Stimulated activated naive CD4-positive, alpha-beta T cell (primary cell): ENCODE data around the gene ATXN1L.
"Not testable (repeated sequence)": the region's sequence is repeated elsewhere in the genome, so short reads cannot be mapped to it uniquely, and the experiment has no call there.

Source experiments
- DNase-seq, 6 experiments: peaks; one replicate each; lab custom pipeline; 2025; lab: John Stamatoyannopoulos, UW

Gene ATXN1L

DNA sequence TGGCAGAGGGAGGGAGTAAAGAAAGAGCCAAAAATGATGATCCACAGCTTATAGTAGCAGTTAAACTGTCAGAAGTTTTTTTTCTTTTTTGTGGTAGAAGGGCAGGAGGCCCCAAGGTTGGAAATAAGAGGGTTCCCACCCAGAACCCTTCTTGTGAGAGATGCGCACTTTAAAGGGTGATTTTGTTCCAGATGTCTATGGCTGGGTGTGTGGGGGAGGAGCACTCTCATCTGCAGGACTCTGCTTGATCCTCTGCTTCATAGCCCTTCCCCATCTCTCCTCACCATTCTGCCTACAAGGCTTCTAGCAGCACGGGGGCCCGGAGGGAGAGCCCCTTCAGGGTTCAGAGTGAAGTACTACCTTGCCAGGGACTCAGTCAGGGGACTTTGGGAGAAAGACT, 6.4 kb downstream of the ATXN1L start:
- no peak for DNase-seq

DNA sequence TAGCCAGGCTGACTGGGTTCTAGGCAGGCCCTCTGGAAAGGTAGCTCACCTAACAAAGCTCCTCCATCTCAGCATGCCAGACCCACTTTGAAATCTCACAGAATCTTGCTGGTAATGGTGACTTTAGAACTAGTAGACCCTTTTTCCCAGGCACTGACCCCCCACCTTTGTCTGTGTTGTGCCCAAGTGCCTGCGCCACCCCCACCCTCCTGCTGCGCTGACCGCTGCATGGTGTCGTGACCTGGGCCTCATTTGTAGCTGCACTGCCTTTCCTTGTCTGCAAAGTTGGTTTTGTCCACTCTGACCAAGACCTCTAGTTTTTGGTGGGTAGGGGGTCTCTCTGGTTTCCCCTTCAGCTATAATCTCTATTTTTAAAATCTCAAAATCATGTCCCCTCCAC, 6.8 kb downstream of the ATXN1L start:
- no peak for DNase-seq

DNA sequence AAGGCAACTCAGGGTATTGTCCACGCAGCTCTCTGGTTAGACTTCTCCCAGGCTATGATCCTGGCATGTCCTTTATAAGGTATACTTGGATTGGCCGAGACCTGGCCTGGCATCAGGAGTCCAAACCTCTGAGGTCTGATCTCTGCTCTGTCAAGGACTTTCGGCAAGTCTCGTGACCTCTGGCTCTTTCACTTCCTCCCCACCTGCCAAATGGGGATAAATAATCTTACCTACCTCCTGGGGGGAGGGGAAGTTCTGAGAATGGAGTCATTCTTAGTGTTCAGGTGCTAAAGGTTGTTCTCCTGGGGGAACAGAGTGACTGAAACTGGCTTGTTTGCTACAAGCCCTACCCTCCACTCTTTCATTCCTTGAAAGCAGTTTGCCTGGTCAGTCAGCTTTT, 7.6 kb downstream of the ATXN1L start:
- DNase-seq, result no peak

DNA sequence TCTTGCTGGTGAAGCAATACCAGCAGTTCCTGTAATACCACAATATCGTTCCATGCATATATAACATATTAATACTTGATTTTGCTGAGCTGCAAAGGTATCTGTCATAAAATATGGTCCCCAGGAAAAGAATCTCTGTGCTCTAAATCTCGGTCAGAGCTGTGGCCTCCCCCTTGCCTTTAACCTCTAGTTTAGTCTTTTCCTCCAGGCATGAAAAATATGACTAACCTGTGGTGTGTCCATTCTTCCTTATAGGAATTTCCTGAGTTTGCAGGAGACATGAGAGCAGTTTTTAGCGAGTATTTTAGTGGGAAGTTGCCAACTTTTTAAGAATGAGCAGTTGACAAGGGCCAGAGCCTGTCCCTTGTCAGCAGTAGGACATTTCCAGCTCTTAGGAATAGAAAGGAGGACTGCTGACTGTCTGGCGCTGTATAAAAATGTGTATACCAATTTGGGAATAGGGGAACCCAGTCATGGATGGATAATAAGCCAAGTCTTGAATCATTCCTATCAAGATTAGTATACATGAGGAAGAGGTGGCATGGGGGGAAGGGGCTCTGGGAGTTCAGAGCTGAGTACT, 8.7 kb downstream of the ATXN1L start:
- no peak for DNase-seq

DNA sequence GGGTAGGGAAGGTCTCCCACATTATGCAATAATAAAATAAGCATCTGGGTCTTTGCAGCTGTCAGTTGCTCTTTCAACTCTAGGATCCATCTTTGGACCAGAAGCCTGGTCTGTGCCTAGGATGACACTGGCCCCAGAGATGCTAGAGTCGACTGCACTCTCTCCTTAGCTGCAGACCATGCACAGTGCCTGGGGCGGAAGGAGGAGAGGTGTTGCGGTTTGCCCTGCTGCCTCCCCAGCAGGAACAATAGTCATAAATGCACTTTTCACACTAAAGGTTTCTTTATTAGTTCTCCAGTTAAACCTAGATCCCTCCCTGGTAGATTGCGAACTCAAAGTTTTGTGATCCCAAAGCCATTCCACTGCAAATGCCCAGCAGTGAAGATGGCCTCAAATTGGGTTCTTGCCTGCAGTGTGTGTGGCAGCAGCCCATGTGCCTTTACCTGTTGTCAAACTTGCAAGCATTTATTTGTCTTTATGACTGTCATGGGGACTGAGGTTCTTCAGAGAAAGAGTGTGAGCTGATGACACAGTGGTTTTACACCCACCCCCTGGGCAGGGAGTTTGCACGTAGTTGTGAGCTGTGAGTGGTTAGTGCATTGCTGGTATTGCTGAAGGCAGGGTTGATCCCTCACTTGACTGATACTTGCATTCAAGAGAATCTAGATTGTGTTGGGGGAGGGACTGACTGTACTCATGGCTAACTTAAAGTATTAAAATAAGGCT, 10.3 kb downstream of the ATXN1L start:
- DNase-seq, result no peak

DNA sequence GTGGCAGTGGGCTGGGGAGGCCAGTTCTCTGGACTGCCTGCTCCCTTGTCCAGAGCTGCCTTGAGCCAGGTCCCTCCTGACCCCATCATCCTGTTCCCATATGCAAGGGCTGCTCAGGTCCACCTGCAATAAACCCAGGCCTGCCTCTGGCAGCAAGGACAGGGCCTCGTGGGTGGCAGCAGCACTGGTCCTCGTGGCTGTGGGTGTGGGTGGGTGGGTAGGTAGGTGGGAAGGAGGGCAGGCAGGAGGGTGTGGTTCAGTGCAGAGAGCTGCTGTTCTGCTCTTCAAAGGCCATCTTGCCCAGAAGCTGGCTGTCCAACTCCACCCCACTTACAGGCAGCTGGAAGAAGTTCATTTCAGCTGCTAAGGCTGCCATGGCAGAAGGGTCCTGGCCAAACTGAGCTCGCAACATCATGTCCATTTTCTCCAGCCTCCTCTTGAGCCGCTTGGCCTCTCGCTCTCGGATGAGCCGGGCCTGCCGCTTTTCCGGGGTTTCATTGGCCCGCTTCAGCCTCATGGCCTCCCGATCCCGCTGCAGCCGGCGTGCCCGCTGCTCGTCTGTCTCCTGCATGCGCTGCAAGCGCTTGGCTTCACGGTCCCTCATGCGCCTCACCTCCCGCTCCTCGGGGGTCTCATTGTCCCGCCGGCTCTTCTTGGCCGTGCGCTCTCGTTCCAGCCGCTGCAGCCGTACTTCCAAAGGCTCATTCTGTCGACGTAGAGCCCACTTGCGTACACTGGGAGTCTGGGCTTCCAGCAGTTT, 14.2 kb downstream of the ATXN1L start:
- no peak for DNase-seq

DNA sequence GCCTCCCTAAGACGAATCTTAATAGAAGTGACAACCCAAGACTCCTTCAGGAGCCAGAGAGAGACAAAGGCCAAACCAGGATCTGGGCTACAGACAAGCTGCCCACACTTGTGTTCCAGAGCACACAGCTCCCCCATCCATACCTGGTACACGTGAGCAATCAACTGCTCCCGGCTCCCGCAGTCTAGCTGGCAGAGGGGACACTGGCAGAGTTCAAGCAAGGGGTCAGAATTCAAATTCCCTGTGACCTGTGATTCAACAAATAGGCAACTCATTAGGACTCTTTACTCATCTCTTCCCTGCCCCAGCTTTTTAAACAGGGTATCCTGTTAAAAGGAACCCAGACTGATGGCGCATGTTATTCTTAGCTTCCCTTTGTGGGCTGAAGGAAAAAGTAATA, 18.2 kb downstream of the ATXN1L start:
- no peak for DNase-seq

DNA sequence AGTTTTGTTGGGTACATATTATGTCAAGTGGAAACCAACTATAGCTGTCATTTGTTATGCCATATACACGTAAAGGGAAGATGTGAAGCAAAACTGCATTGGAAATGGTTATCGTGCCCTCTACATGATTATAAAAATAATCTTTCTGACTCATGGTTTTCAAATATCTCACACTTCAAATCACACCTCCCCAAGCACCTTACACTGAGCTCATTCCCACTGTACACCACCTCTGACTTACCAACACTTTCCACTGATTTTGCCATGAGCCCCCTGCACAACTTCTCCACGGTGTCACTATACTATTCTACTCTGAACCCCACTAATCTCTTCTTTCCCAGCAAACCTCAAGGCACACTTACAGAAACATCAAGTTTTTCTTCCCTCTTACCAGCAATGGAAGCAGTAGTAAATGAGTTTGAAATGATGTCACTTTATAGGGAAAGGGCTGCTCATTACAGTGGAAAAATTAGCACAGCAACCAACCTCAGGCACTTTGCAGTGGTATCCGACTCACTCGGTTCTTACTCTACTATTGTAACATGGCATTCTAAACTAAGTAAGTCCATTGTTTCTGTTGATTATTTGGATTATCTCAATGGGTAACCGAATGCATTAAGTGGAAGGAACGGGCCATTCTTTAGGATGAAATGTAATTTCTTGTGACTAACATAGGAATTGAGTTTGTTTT, 19.5 kb downstream of the ATXN1L start:
- no peak for DNase-seq

DNA sequence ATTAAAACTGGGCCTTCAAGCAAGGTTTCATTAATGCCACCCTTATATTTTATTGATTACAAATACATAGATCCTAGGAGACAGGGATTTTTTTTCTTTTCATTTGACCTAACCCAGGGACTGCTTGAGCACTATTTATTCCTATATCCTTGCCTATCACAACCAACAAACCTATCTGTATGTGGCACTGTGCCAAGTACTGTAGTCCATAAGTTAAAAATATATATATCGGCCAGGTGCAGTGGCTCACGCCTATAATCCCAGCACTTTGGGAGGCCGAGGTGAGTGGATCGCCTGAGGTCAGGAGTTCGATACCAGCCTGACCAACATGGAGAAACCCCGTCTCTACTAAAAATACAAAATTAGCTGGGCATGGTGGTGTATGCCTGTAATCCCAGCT, 21.4 kb downstream of the ATXN1L start:
- not testable (repeated sequence) for DNase-seq

DNA sequence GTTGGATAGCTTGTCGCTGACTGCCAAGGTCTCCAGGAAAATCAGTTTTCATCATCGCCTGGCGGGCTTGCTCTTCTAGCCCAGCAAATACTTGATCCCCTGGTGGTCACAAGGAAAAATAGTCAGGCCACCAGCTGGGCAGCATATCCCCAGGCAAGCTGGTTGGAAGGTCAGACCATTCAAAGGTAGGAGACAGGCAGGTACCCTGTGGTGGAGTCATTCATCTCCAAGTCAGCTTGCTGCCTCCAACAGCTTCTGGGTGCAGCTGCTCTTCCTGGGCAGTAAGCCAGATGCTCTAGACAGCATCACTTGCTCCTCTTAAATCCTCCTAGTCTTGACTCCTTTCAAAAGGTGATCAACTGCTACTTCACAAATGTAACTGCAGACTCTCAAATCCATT, 22.2 kb downstream of the ATXN1L start:
- no peak for DNase-seq

DNA sequence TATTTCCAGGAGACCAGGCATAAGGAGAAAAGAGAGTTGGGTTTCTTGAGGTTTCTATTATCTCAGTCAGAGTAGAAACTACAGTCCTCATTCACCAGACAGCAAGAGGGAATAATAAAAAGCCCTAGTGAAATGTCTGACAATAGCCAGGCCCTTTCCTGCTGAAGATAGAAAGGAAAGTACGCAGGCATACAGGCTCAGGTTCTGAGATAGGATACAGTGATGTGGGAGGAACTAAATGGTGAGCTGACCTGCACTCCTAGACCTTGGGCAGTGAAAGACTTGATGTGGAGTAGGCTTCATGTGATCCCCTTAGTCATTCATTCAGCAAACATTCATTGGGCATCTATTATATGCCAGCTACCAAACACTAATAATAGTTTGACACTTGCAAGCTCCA, 23.3 kb downstream of the ATXN1L start:
- DNase-seq, result no peak

DNA sequence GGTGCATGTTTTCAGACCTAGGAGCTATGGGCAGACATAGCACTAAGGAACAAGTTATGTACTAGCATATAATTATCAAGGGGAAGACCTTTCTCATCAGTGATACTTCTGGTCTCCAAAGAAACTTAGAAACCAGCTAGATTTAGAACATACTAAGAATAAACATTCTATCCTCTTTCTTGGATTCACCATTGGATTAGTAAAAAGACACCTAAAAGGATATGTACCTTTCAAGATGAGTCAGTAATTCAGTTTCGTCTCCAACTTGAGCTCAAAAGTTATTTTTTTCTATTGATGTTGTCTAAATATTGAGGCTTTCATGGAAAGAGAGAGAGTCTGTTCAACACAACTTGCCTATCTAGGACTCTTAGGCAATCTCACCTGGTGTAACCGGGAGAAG, 25.0 kb downstream of the ATXN1L start:
- no peak for DNase-seq

DNA sequence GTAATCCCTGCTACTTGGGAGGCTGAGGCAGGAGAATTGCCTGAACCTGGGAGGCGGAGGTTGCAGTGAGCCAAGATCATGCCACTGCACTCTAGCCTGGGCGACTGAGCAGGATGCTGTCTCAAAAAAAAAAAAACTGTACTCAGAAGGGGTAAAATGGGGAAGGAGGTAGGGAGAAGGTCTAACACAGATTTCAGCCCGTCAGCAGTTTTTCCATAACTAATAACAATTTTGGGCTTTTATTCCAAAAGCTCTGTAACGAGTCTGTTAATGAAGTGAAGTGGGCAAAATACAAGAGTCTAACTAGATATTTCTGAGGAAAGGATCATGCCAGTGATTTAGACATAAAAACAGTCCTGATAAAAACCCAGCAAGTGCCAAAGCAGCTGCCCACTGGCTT, 27.4 kb downstream of the ATXN1L start:
- no peak for DNase-seq

DNA sequence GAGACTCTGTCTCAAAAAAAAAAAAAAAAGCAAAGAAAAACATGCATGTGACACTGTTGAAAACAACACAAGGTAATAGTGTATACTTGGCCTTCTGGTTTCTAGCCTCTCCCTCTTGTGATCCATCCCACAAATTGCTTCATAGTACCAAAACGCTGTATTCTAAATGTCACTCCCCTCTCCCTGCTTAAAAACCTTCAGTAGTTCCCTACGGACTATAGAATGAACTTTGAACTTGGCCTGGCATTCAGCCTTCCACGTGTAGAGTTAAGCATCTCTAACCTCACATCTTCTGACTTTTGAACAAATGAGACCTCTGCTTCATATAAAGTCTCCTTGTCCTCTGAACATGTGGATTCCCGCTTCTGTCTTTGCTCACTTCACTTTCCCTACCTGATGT, 33.1 kb downstream of the ATXN1L start:
- no peak for DNase-seq

DNA sequence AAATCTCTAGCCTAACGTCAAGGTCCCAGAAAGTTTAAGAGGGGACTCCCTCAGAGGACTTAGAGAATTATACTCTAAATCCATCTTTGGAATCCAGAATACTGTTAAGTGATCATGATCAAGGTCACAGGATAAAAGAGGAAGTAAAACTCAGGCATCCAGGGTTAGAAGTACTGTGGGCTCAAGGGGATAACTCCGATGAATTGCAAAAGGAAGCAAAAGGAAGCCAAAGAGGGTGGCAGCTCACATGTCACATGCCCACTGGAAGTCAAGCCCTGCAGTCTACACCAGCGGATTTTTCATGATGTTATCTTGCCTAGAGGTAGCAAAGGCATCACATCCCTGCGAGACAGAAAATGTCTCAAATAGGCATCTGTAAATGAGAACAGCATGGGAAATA, 34.4 kb downstream of the ATXN1L start:
- DNase-seq, result no peak

DNA sequence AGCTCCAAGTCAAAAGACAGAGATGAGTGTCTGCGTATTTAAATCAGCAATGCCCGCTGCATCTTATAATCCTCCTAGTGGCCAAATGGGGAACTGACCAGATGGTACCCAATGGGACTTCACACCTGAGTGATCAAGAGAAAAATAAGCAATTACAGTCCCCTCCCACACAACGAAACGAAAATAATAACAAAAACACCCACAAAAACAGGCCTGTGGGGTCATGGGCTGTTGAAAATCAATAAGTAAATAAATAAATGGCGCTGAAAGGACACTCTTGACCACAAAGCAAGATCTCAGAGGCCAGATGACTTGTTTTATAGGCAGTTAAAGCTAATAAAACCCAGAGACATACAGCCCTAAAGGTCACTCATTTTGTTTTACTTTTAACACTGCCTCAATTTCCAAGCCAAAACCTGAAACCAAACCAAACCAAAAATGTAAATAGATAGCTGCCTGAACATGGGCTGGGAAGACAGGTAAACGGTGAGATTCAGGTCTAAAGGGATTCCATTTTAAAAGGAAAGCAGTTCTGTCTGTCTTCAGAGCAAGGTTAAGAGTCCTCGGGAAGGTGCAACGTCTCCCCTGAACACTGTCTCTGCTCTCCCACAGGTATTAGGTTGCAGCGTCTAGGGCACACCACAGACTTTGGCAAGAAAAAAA, 36.9 kb downstream of the ATXN1L start:
- peak; percentile 19 to 86 (median 71) for DNase-seq

DNA sequence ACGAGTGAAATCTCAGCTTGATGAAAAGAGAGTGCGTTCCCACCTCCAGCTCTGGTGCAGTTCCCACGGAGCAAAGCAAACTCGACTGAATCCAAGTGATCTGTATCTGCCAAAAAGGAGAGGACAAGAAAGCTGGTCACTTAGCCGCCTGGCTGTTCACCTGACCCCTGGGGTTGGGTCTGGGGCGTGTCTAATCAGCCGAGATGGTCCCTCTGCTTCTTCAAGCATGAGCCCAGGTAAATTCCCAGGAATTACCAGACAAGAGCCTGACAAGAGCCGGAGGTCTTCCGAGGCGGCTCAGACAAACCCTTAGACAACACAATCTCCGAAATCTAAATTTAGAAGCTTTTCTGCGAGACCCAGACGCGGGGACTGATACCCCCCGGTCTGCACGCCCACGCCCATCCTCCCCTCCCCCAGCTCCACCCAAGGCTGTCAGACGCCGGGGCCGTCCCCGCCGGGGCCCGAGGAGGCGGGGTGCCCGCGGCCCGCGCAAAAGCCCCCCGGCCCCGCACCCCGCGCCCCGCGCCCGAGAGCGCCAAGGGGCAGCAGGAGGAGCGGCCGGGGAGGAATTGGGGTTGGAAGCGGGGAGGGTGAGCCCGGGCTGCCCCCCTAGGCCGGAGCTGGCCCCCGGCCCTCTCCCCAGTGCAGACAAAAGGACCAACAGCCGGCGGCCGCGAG, 37.5 kb downstream of the ATXN1L start:
- DNase-seq, result peak; percentile 31 to 63 (median 54)

DNA sequence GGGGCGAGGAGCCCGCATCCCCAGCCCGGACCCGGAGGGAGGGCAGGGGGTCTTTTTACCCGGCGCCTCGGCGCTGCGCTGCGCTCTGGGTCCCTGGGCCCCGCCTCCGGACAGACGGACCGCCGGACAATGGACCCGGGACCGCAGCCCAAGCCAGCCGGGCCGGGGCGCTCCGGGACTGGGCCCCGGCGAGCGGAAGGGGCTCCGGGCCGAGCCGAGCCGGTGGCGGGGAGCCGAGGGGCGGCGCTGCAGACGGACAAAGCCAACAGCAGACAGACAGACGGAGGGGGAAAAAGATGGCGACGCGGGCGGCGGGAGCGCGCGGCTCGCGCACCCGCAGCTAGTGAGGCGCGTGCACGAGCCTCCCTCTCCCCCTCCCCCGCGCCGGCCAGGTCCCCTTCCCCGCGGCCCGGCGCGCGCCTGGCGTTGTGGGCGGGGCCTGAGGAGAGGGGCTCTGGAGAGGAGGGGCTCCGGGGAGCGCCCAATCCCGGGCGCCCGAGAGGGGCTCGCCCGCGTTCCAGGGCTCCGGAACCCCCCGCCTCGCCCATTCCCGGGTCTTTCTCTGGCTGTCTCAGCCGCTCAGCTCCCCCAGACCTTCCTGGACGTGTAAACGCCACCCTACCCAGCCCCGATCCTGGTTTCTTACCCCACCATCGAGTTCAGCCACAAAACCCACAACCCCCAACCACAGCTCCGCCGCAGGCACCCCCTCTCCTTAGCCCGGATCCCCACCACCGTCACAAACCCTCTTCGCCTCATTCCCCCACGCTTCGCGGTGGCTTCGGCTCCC, 38.3 kb downstream of the ATXN1L start, which contains the start of gene ZNF821:
ZNF821 (minus strand) TSS at position 334 of the 790 bp plus-strand sequence. CDS start 4,236 bp downstream, outside the sequence.
- peak; percentile 56 to 79 (median 74) for DNase-seq

DNA sequence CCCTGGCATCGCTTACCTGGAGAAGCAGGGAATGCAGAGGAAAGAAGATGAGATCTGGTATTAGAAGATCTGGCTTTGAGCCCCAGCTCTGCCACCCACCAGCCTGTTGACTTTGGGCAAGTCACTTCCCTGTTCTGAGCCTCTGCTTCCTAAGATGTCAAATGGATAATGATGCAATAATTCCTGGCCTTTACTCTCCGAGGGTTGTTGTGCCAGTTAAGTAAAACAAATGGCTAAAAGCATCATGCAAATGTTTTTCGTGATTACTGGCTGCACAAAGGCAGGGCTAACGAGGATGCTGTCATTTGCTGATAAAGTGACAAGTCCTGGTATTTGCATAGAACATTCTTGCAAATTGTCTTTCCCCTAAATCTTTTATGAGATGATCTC, 39.5 kb downstream of the ATXN1L start:
- DNase-seq, result no peak

DNA sequence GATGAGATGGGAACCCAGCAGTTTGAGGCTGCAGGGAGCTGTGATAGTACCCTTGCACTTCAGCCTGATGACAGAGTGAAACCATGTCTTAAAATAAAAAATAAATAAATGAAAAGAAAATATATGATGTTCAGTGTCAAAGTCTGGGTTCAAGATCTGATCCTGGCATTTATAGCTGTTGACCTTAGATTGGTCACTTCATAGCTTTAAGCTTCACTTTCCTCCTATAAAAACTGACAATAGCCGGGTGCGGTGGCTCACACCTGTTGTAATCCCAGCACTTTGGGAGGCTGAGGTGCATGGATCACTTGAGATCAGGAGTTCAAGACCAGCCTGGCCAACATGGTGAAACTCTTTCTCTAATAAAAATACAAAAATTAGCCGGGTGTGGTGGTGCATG, 43.4 kb downstream of the ATXN1L start:
- no peak for DNase-seq

DNA sequence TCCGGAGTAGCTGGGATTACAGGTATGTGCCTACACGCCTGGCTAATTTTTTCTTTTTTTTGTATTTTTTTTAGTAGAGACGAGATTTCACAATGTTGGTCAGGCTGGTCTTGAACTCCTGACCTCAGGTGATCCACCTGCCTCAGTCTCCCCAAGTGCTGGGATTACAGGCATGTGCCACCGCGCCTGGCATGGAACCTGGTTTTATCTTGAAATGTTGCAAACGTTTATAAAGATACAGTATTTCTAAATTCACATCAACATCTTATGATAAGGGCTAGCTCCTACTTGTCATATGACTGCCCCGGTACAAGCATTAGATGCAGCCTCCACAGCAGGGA, 48.1 kb downstream of the ATXN1L start:
- no peak for DNase-seq
